ENCODE measurements around the gene HSFX3.

- no peak for TF ChIP-seq MAX (IDR thresholded peaks at IDR 0.05)
- no peak for TF ChIP-seq SAP30 (IDR thresholded peaks at IDR 0.05; ENCODE audit: insufficient read depth, insufficient replicate concordance, low read length)
- no peak for TF ChIP-seq EZH2 (IDR thresholded peaks at IDR 0.05; ENCODE audit: low read depth, low read length, severe bottlenecking)
- TF ChIP-seq TCF12 (IDR thresholded peaks at IDR 0.05; ENCODE audit: low read depth, low read length): no peak
Measured at GRCh38 chrX:149570668-149571067, 20.9 kb upstream of the HSFX3 start.
